Effector CD4-positive, alpha-beta T cell (primary cell): ENCODE data around the gene RANBP17. TPM values are rescaled to one million over a fixed set of nuclear protein-coding genes. Genes with fewer than 3 reads are reported as not detected.
"Not testable (repeated sequence)": the region's sequence is repeated elsewhere in the genome, so short reads cannot be mapped to it uniquely, and the experiment has no call there.

ENCODE experiments used
- DNase-seq: peaks from one replicate; pipeline ENCODE4 v3.0.0-alpha.2; 2020
- total RNA-seq: gene quantifications from one replicate; lab custom pipeline; 2026; lab: John Stamatoyannopoulos, UW

RANBP17 gene
- total RNA-seq = not detected

GRCh38 chr5:170861917-170862766, at the start of gene RANBP17:
RANBP17 (plus strand) TSS chr5:170862018.
- no peak for DNase-seq

- no peak for DNase-seq
These were observed 48.6 kb upstream of the RANBP17 start for GRCh38 chr5:170813231-170813630.

- DNase-seq = no peak
These were observed 44.6 kb upstream of the RANBP17 start for GRCh38 chr5:170817195-170817594.

- no peak for DNase-seq
These were observed 43.6 kb upstream of the RANBP17 start for GRCh38 chr5:170818232-170818631.

- no peak for DNase-seq
These were observed 42.0 kb upstream of the RANBP17 start for GRCh38 chr5:170819824-170820223.

GRCh38 chr5:170821257-170821800, 40.5 kb upstream of the RANBP17 start:
- DNase-seq = no peak

- DNase-seq = no peak
These were observed 35.7 kb upstream of the RANBP17 start for GRCh38 chr5:170826117-170826516.

- DNase-seq = no peak
These were observed 29.6 kb upstream of the RANBP17 start for GRCh38 chr5:170832241-170832640.

- not testable (repeated sequence) for DNase-seq
These were observed 27.8 kb upstream of the RANBP17 start for GRCh38 chr5:170833981-170834380.

GRCh38 chr5:170836226-170836625, 25.6 kb upstream of the RANBP17 start:
- no peak for DNase-seq

- no peak for DNase-seq
These were observed 17.9 kb upstream of the RANBP17 start for GRCh38 chr5:170843870-170844269.

- DNase-seq = no peak
These were observed 17.2 kb upstream of the RANBP17 start for GRCh38 chr5:170844651-170845050.

- no peak for DNase-seq
These were observed 15.4 kb upstream of the RANBP17 start for GRCh38 chr5:170846416-170846815.

- DNase-seq = no peak
These were observed 15.0 kb upstream of the RANBP17 start for GRCh38 chr5:170846846-170847245.

GRCh38 chr5:170848033-170848432, 13.8 kb upstream of the RANBP17 start:
- DNase-seq = no peak

- DNase-seq = no peak
These were observed 12.4 kb upstream of the RANBP17 start for GRCh38 chr5:170849374-170849773.

- DNase-seq = no peak
These were observed 7.3 kb upstream of the RANBP17 start for GRCh38 chr5:170854566-170854965.

- DNase-seq = no peak
These were observed 4.8 kb upstream of the RANBP17 start for GRCh38 chr5:170857066-170857465.

GRCh38 chr5:170860415-170860814, 1.4 kb upstream of the RANBP17 start:
- DNase-seq = no peak

- DNase-seq = no peak
These were observed 776 bp upstream of the RANBP17 start for GRCh38 chr5:170860818-170861666.

GRCh38 chr5:170861667-170861916, 226 bp upstream of the RANBP17 start:
- DNase-seq = no peak

GRCh38 chr5:170863646-170864045, 1.8 kb downstream of the RANBP17 start:
- no peak for DNase-seq

- DNase-seq = no peak
These were observed 3.8 kb downstream of the RANBP17 start for GRCh38 chr5:170865622-170866021.

GRCh38 chr5:170867825-170868224, 6.0 kb downstream of the RANBP17 start:
- DNase-seq = no peak
